DND-41 (cell line): ENCODE measurements around the gene HYAL1.

Experiments used
- EZH2 ChIP-seq: IDR thresholded peaks from 3 replicates; pipeline ENCODE4 v1.6.1; 2012; ENCODE audit warnings: borderline replicate concordance, low read depth, mild to moderate bottlenecking, moderate library complexity, low read length, inconsistent platforms; ENCODE audit not compliant: severe bottlenecking
- TF ChIP-seq, protein P1 (sequence below): IDR thresholded peaks from 2 replicates; pipeline ENCODE4 v1.5.1; 2012; ENCODE audit warnings: borderline replicate concordance, low read length, moderate library complexity, mild to moderate bottlenecking; ENCODE audit not compliant: poor library complexity, severe bottlenecking; ENCODE audit errors: extremely low read depth

DNA sequence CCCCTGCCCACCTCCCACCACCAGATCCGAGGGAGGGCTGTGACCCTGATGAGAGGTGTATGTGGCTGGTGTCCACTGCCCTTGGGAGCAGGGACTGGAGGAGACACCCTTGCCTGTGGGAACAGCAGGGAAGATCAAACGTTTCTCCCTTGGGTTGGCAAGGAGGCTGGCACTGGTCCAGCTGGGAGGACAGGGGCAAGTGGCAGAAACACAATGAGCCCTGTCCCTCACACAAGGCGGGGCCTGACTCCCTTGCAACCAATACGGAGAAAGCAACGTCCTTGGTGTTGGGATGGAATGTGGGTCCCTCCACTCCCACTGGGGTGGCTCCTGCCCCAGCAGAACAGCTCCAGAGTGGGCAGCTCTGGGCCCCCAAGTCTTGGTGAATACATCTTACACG, 13.9 kb upstream of the HYAL1 start:
- TF ChIP-seq, protein P1, sequence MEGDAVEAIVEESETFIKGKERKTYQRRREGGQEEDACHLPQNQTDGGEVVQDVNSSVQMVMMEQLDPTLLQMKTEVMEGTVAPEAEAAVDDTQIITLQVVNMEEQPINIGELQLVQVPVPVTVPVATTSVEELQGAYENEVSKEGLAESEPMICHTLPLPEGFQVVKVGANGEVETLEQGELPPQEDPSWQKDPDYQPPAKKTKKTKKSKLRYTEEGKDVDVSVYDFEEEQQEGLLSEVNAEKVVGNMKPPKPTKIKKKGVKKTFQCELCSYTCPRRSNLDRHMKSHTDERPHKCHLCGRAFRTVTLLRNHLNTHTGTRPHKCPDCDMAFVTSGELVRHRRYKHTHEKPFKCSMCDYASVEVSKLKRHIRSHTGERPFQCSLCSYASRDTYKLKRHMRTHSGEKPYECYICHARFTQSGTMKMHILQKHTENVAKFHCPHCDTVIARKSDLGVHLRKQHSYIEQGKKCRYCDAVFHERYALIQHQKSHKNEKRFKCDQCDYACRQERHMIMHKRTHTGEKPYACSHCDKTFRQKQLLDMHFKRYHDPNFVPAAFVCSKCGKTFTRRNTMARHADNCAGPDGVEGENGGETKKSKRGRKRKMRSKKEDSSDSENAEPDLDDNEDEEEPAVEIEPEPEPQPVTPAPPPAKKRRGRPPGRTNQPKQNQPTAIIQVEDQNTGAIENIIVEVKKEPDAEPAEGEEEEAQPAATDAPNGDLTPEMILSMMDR = no peak
- TF ChIP-seq EZH2 = no peak
